HepG2 (cell line): Measurements from ENCODE around the gene RMI1. TPM values are rescaled to one million over a fixed set of nuclear protein-coding genes. Genes with fewer than 3 reads are reported as not detected.

Source experiments
- ATAC-seq: fragments of 200-7000 bp; cut with Tn5 transposase; 3 replicates; pipeline ENCODE4 v1.9.1; 2020; ENCODE audit warnings: mild to moderate bottlenecking, moderate library complexity
- BruUV-seq: library from RNA; stranded (reverse); fragments of 400-500 nt; replicated peaks from 2 replicates; lab custom pipeline; 2021; lab: Mats Ljungman, UMichigan
- CTCF ChIA-PET: fragments of 300-600 bp; formaldehyde crosslinking; extraction: SDS; loops from one replicate; lab custom pipeline; 2021; ENCODE audit warnings: low total read pairs, inconsistent platforms, low intra/inter-chr PET ratio; lab: Yijun Ruan, JAX
- POLR2A ChIA-PET: fragments of 350-600 bp; sonication (Branson Sonifier 250); formaldehyde crosslinking; loops from one replicate; lab custom pipeline; 2020; ENCODE audit warnings: antibody characterized with exemption, inconsistent platforms; lab: Yijun Ruan, JAX
- DNase-seq: peaks from one replicate; pipeline ENCODE4 v3.0.0-alpha.2; 2015; ENCODE audit warnings: low spot score
- FAIRE-seq: peaks from 3 replicates; lab custom pipeline; 2011; peaks lifted over from hg19 to GRCh38; lab: Jason Lieb, UNC
- H2AFZ ChIP-seq: one replicate; pipeline ENCODE4 v1.6.1; 2011; ENCODE audit warnings: low read length, inconsistent platforms
- H3K27ac ChIP-seq: fragments of 300-600 bp; 3 replicates; pipeline ENCODE4 v1.8.0; 2011; ENCODE audit warnings: mixed run types, mild to moderate bottlenecking, mixed read lengths, low read length, inconsistent platforms; ENCODE audit not compliant: insufficient read depth; ENCODE audit errors: extremely low read length
- H3K27me3 ChIP-seq, 2 experiments: fragments of 200-600 bp in 1 of 2; 2 replicates in 1 of 2; 3 replicates in 1 of 2; pipeline versions ENCODE4 v1.6.0 to v1.8.0; 2011; ENCODE audit warnings: low read length in 2 of 2, mild to moderate bottlenecking in 2 of 2, moderate library complexity in 2 of 2, inconsistent platforms in 1 of 2; ENCODE audit not compliant: insufficient read depth in 2 of 2, control insufficient read depth in 1 of 2
- H3K36me3 ChIP-seq, 2 experiments: fragments of 200-600 bp in 1 of 2; replicated peaks in 1 of 2; 2 replicates in 1 of 2; 3 replicates in 1 of 2; pipeline versions ENCODE4 v1.5.1 to v1.8.0; 2011; ENCODE audit warnings: low read length in 2 of 2, inconsistent platforms in 1 of 2; ENCODE audit not compliant: insufficient read depth in 2 of 2, control insufficient read depth in 1 of 2
- H3K4me1 ChIP-seq: 2 replicates; pipeline ENCODE4 v1.5.1; 2012; ENCODE audit warnings: low read length, inconsistent platforms; ENCODE audit not compliant: insufficient read depth
- H3K4me2 ChIP-seq: 2 replicates; pipeline ENCODE4 v1.6.0; 2011; ENCODE audit warnings: low read depth, low read length, inconsistent platforms
- H3K4me3 ChIP-seq, 3 experiments: fragments of 200-600 bp in 1 of 3; sonication (generic), shearing (Covaris generic) in 1 of 3; replicated peaks in 1 of 3; 2 replicates each; pipeline ENCODE4 v1.5.1; 2011 to 2016; ENCODE audit warnings: low read length in 3 of 3, inconsistent platforms in 2 of 3, low read depth in 2 of 3, mild to moderate bottlenecking in 2 of 3, control low read depth in 1 of 3, mixed read lengths in 1 of 3; ENCODE audit not compliant: insufficient read depth in 1 of 3
- H3K79me2 ChIP-seq: one replicate; pipeline ENCODE4 v1.6.1; 2011; ENCODE audit warnings: low read length, inconsistent platforms; ENCODE audit not compliant: insufficient read depth
- H3K9ac ChIP-seq: 2 replicates; pipeline ENCODE4 v1.6.0; 2011; ENCODE audit warnings: mild to moderate bottlenecking, low read depth, low read length, inconsistent platforms; ENCODE audit not compliant: insufficient read depth
- H3K9me3 ChIP-seq: 2 replicates; pipeline ENCODE4 v1.5.1; 2012; ENCODE audit warnings: mild to moderate bottlenecking, low read length
- H4K20me1 ChIP-seq: 2 replicates; pipeline ENCODE4 v1.6.0; 2011; ENCODE audit warnings: inconsistent platforms, mild to moderate bottlenecking, low read length, moderate library complexity; ENCODE audit not compliant: insufficient read depth
- AGO2 ChIP-seq: fragments of 200-400 bp; formaldehyde crosslinking; optimal IDR thresholded peaks from 2 replicates; pipeline ENCODE3; 2017; ENCODE audit warnings: mild to moderate bottlenecking, low read depth, low read length, moderate library complexity
- MAFF ChIP-seq: IDR thresholded peaks from 2 replicates; pipeline ENCODE4 v1.6.1; 2011; ENCODE audit warnings: low read depth, low read length, improper control_type of control experiment
- MAFK ChIP-seq, 2 experiments: IDR thresholded peaks in 1 of 2; conservative IDR thresholded peaks in 1 of 2; 2 replicates each; pipeline ENCODE4 v1.6.1; 2011; ENCODE audit warnings: improper control_type of control experiment in 2 of 2, low read length in 2 of 2
- MNT ChIP-seq: fragments of 450-650 bp; IDR thresholded peaks from 2 replicates; pipeline ENCODE4 v1.6.1; 2016
- RBFOX2 ChIP-seq: fragments of 200-400 bp; formaldehyde crosslinking; IDR thresholded peaks from 2 replicates; pipeline ENCODE4 v1.6.1; 2017; ENCODE audit warnings: low read depth, mild to moderate bottlenecking, low read length
- WGBS: methylation state at CpG from one replicate; pipeline ENCODE4 v1.1.6; 2017; ENCODE audit warnings: low lambda C conversion rate; 5-methylcytosine and 5-hydroxymethylcytosine counted together
- in situ Hi-C: cut with HindIII; loops from 2 replicates; pipeline ENCODE4 v1.10.0; 2017; ENCODE audit warnings: low pct_unique_long_range_greater_than_20kb; ENCODE audit not compliant: extremely low pct_ligation_motif_present
- intact Hi-C: fragments of 100-400 bp; cut with micrococcal nuclease; formaldehyde crosslinking; loops from one replicate; pipeline ENCODE4 v1.10.0; 2022; ENCODE audit not compliant: unreplicated experiment
- polyA plus RNA-seq, 8 experiments: library from polyadenylated mRNA; depleted of rRNA in 3 of 8; stranded (reverse) in 7 of 8; unstranded in 1 of 8; fragments of >200 nt; fragmentation: Illumina TruSeq in 4 of 8; extraction: Trizol in 4 of 8; gene quantifications; 2 replicates each; pipeline versions ENCODE4 v1.2.1 to v1.2.3, GENCODE V29; 2011 to 2016; ENCODE audit warnings: low read depth in 4 of 8, missing spikeins in 1 of 8, mixed read lengths in 1 of 8; ENCODE audit not compliant: insufficient read depth in 1 of 8
- total RNA-seq, 5 experiments: library from RNA; depleted of rRNA; stranded (reverse); fragments of >200 nt; fragmentation: Illumina TruSeq; extraction: Trizol; gene quantifications; 2 replicates each; pipeline ENCODE4 v1.2.3, GENCODE V29; 2016; ENCODE audit warnings: low read depth in 1 of 5
- TF ChIP-seq, protein P1 (sequence below): sonication (generic); formaldehyde crosslinking; conservative IDR thresholded peaks from 2 replicates; pipeline ENCODE4 v1.4.0; 2020; ENCODE audit warnings: missing genetic modification reagents

RMI1 gene
- total and polyA plus RNA-seq, 2 of the 13 experiments (the other 11 are each of a cell fraction or from before 2014, with no cell fraction given), result 0.54 to 3.7 TPM

DNA sequence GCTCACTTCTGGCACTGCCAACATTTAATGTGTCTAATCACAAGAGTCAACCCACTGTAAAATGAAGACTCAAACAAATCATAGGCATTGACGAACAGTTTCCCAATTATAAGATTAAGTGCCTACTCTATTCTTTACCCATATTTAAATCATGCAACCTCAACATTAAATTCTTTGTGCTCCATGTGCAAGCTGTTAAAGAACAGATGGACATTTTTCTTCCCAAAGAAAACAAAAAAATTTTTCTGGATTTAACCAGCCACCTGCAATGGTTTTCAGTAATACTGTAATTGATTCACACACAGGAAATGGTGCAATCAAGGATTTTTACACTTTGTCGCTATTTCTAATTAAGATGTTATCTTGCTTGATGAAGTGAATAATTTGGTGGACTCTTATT, 4.2 kb upstream of the RMI1 start:
- Histone ChIP-seq H4K20me1 (peaks cover 75% of the 10 kb centered on the region), H3K36me3 (peaks cover 9 to 58% of the 10 kb centered on the region in 2 experiments), H2AFZ (no peak overlapping the region), H3K4me1 (peaks cover 52% of the 10 kb centered on the region), H3K79me2 (peaks cover 78% of the 10 kb centered on the region), H3K9me3 (no peaks in the 10 kb centered on the region), H3K9ac (no peak overlapping the region), H3K4me3 (no peak overlapping the region), H3K27me3 (peaks cover 0 to 6% of the 10 kb centered on the region in 2 experiments; a peak in 1 of 5 replicates), H3K27ac (no peak overlapping the region), H3K4me2 (peak overlapping the region; percentile 19; the same call in 1 of the 2 replicates)
- intact Hi-C loops (no loop called here), in situ Hi-C loops (no loop called here)
- ATAC-seq, result no peak
- BruUV-seq, result no TSS peak
- FAIRE-seq, result no peak
- WGBS, result 96% methylated on average over 2 of the region's 2 CpGs
- POLR2A ChIA-PET, result interaction anchor here (5.5 kb wide), 1 partner anchor 17 kb away, joined by 96 read pairs; a partner anchor contains a TSS
- CTCF ChIA-PET, result no interaction called here
- peak; percentile 39 for TF ChIP-seq AGO2
- TF ChIP-seq RBFOX2, result peak; percentile 64; the same call in 1 of the 2 replicates
- TF ChIP-seq, protein P1, sequence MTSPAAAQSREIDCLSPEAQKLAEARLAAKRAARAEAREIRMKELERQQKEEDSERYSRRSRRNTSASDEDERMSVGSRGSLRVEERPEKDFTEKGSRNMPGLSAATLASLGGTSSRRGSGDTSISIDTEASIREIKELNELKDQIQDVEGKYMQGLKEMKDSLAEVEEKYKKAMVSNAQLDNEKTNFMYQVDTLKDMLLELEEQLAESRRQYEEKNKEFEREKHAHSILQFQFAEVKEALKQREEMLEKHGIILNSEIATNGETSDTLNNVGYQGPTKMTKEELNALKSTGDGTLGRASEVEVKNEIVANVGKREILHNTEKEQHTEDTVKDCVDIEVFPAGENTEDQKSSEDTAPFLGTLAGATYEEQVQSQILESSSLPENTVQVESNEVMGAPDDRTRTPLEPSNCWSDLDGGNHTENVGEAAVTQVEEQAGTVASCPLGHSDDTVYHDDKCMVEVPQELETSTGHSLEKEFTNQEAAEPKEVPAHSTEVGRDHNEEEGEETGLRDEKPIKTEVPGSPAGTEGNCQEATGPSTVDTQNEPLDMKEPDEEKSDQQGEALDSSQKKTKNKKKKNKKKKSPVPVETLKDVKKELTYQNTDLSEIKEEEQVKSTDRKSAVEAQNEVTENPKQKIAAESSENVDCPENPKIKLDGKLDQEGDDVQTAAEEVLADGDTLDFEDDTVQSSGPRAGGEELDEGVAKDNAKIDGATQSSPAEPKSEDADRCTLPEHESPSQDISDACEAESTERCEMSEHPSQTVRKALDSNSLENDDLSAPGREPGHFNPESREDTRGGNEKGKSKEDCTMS (CRISPR knock-in tag), result no peak
- DNase-seq, result no peak

DNA sequence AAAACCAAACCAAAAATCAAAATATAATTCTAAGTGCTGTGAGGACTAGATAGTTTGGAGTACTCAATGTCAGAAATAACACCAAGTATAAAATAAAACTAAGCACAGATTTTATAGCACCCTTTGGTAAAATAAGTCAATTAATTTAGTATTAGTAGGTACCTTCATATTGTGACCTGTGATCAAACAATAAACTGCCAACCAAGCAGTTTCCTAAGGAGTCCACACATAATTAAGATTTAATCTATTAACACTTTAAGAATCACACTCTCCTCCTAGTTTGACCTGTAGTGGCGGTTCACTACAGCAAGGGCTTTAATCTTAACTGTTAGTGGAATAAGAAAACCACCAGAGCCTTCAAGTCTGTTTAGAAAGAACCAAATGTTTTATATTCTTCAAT, 3.4 kb upstream of the RMI1 start:
- Histone ChIP-seq H3K27ac (no peak overlapping the region), H3K9ac (peak overlapping the region; percentile 100), H3K36me3 (peaks cover 7 to 50% of the 10 kb centered on the region in 2 experiments), H3K4me1 (peaks cover 59% of the 10 kb centered on the region), H3K9me3 (no peaks in the 10 kb centered on the region), H2AFZ (no peak overlapping the region), H3K27me3 (peaks cover 0 to 6% of the 10 kb centered on the region in 2 experiments; a peak in 1 of 5 replicates), H4K20me1 (peaks cover 72% of the 10 kb centered on the region), H3K4me2 (peak overlapping the region; percentile 84), H3K4me3 (peak overlapping the region in 2 of 3 experiments; percentile 17 to 95; a peak in 3 of 6 replicates), H3K79me2 (peaks cover 86% of the 10 kb centered on the region)
- ChIA-PET CTCF (no interaction called here), POLR2A (interaction anchor here (5.5 kb wide), 1 partner anchor 18 kb away, joined by 96 read pairs; a partner anchor contains a TSS)
- intact Hi-C loops (no loop called here), in situ Hi-C loops (no loop called here)
- 76% methylated on average over 1 of the region's 1 CpG for WGBS
- no peak for FAIRE-seq
- TF ChIP-seq MNT, result no peak
- TF ChIP-seq MAFF, result peak; percentile 49
- peak; percentile 66 to 70 for TF ChIP-seq MAFK (conservative IDR thresholded peaks at IDR 0.05 in 1 of 2, IDR thresholded peaks at IDR 0.05 in 1 of 2; ENCODE audit: low read length in 2 of 2)
- DNase-seq, result no peak
- BruUV-seq, result no TSS peak
- no peak for ATAC-seq
